HepG2 (cell line): ENCODE results near the gene NPHP1. TPM values are rescaled to one million over a fixed set of nuclear protein-coding genes. Genes with fewer than 3 reads are reported as not detected.

Experiments
- AGO2 ChIP-seq: fragments of 200-400 bp; formaldehyde crosslinking; optimal IDR thresholded peaks from 2 replicates; pipeline ENCODE3; 2017; ENCODE audit warnings: mild to moderate bottlenecking, low read depth, low read length, moderate library complexity
- ARNT2 ChIP-seq: sonication (generic); formaldehyde crosslinking; IDR thresholded peaks from 2 replicates; pipeline ENCODE4 v1.8.0; 2022; ENCODE audit warnings: mild to moderate bottlenecking, low read depth, missing genetic modification reagents, moderate library complexity
- ATF1 ChIP-seq: IDR thresholded peaks from 2 replicates; pipeline ENCODE4 v1.6.1; 2016; ENCODE audit warnings: mild to moderate bottlenecking, control low read depth
- ATF5 ChIP-seq: sonication (generic); formaldehyde crosslinking; IDR thresholded peaks from 2 replicates; pipeline ENCODE4 v1.4.0; 2020; ENCODE audit warnings: mild to moderate bottlenecking, low read depth, missing genetic modification reagents
- BORCS8-MEF2B ChIP-seq: sonication (generic); formaldehyde crosslinking; IDR thresholded peaks from 2 replicates; pipeline ENCODE4 v1.8.0; 2022; ENCODE audit warnings: mild to moderate bottlenecking, missing genetic modification reagents
- CHD4 ChIP-seq: fragments of 200-600 bp; sonication (generic); IDR thresholded peaks from 2 replicates; pipeline ENCODE4 v1.7.0; 2017; ENCODE audit warnings: mild to moderate bottlenecking, low read length, borderline replicate concordance
- ELF1 ChIP-seq: sonication (generic); formaldehyde crosslinking; IDR thresholded peaks from 2 replicates; pipeline ENCODE4 v1.4.0; 2020; ENCODE audit warnings: missing genetic modification reagents
- KLF12 ChIP-seq: sonication (generic); formaldehyde crosslinking; IDR thresholded peaks from 2 replicates; pipeline ENCODE4 v1.4.0; 2020; ENCODE audit warnings: missing genetic modification reagents, borderline replicate concordance
- MIXL1 ChIP-seq: IDR thresholded peaks from 2 replicates; pipeline ENCODE4 v1.6.1; 2016
- NBN ChIP-seq: fragments of 450-650 bp; conservative IDR thresholded peaks from 2 replicates; pipeline ENCODE4 v1.6.1; 2017
- NR3C1 ChIP-seq: sonication (generic); formaldehyde crosslinking; IDR thresholded peaks from 2 replicates; pipeline ENCODE4 v1.4.0; 2020; ENCODE audit warnings: missing genetic modification reagents
- PHB2 ChIP-seq: fragments of 450-650 bp; IDR thresholded peaks from 2 replicates; pipeline ENCODE4 v1.6.1; 2018; ENCODE audit not compliant: partially characterized antibody
- SP5 ChIP-seq: IDR thresholded peaks from 2 replicates; pipeline ENCODE4 v1.6.1; 2016; ENCODE audit warnings: low read depth, borderline replicate concordance
- STAG1 ChIP-seq: sonication (generic); formaldehyde crosslinking; IDR thresholded peaks from 2 replicates; pipeline ENCODE4 v1.4.0; 2020; ENCODE audit warnings: missing genetic modification reagents
- TAF1 ChIP-seq: sonication (generic); formaldehyde crosslinking; IDR thresholded peaks from 2 replicates; pipeline ENCODE4 v1.4.0; 2020; ENCODE audit warnings: missing genetic modification reagents
- TBX2 ChIP-seq: sonication (generic); formaldehyde crosslinking; IDR thresholded peaks from 2 replicates; pipeline ENCODE4 v1.5.0; 2020; ENCODE audit warnings: missing genetic modification reagents, mild to moderate bottlenecking, borderline replicate concordance
- TBX3 ChIP-seq: fragments of 450-650 bp; IDR thresholded peaks from 2 replicates; pipeline ENCODE4 v1.6.1; 2017; ENCODE audit warnings: antibody characterized with exemption, mild to moderate bottlenecking, inconsistent platforms, borderline replicate concordance
- TEAD3 ChIP-seq: optimal IDR thresholded peaks from 2 replicates; pipeline ENCODE3; 2016; ENCODE audit warnings: borderline replicate concordance
- ZFP36L2 ChIP-seq: sonication (generic); formaldehyde crosslinking; IDR thresholded peaks from 2 replicates; pipeline ENCODE4 v1.4.0; 2020; ENCODE audit warnings: missing genetic modification reagents
- ZFP37 ChIP-seq: sonication (generic); formaldehyde crosslinking; IDR thresholded peaks from 2 replicates; pipeline ENCODE4 v1.4.0; 2020; ENCODE audit warnings: missing genetic modification reagents, borderline replicate concordance
- ZNF232 ChIP-seq: sonication (generic); formaldehyde crosslinking; IDR thresholded peaks from 2 replicates; pipeline ENCODE4 v1.4.0; 2020; ENCODE audit warnings: missing genetic modification reagents, borderline replicate concordance
- ZNF253 ChIP-seq: sonication (generic); formaldehyde crosslinking; IDR thresholded peaks from 2 replicates; pipeline ENCODE4 v1.8.0; 2022; ENCODE audit warnings: mild to moderate bottlenecking, missing genetic modification reagents, borderline replicate concordance
- ZNF292 ChIP-seq: sonication (generic); formaldehyde crosslinking; IDR thresholded peaks from 2 replicates; pipeline ENCODE4 v1.8.1; 2022; ENCODE audit warnings: mild to moderate bottlenecking, low read depth, missing genetic modification reagents, borderline replicate concordance
- ZNF678 ChIP-seq: sonication (generic); formaldehyde crosslinking; IDR thresholded peaks from 2 replicates; pipeline ENCODE4 v1.4.0; 2020; ENCODE audit warnings: mild to moderate bottlenecking, missing genetic modification reagents
- ZNF720 ChIP-seq: sonication (generic); formaldehyde crosslinking; IDR thresholded peaks from 2 replicates; pipeline ENCODE4 v1.4.0; 2020; ENCODE audit warnings: missing genetic modification reagents
- ZSCAN12 ChIP-seq: sonication (generic); formaldehyde crosslinking; IDR thresholded peaks from 2 replicates; pipeline ENCODE4 v1.9.0; 2021; ENCODE audit warnings: mild to moderate bottlenecking, missing genetic modification reagents
- polyA plus RNA-seq, 8 experiments: library from polyadenylated mRNA; depleted of rRNA in 3 of 8; stranded (reverse) in 7 of 8; unstranded in 1 of 8; fragments of >200 nt; fragmentation: Illumina TruSeq in 4 of 8; extraction: Trizol in 4 of 8; gene quantifications; 2 replicates each; pipeline versions ENCODE4 v1.2.1 to v1.2.3, GENCODE V29; 2011 to 2016; ENCODE audit warnings: low read depth in 4 of 8, missing spikeins in 1 of 8, mixed read lengths in 1 of 8; ENCODE audit not compliant: insufficient read depth in 1 of 8
- total RNA-seq, 5 experiments: library from RNA; depleted of rRNA; stranded (reverse); fragments of >200 nt; fragmentation: Illumina TruSeq; extraction: Trizol; gene quantifications; 2 replicates each; pipeline ENCODE4 v1.2.3, GENCODE V29; 2016; ENCODE audit warnings: low read depth in 1 of 5
- TF ChIP-seq, protein P1 (sequence below): sonication (generic); formaldehyde crosslinking; IDR thresholded peaks from 2 replicates; pipeline ENCODE4 v1.5.1; 2020; ENCODE audit warnings: missing genetic modification reagents, mild to moderate bottlenecking, borderline replicate concordance
- TF ChIP-seq, protein P2 (sequence below): fragments of 450-650 bp; IDR thresholded peaks from 2 replicates; pipeline ENCODE4 v1.6.1; 2017; ENCODE audit warnings: mild to moderate bottlenecking

NPHP1 gene
- total and polyA plus RNA-seq, 2 of the 13 experiments (the other 11 are each of a cell fraction or from before 2014, with no cell fraction given), result 2.7 to 4.8 TPM

- peak; percentile 94; the same call in 1 of the 2 replicates for TF ChIP-seq TBX2 (CRISPR knock-in tag)
- TF ChIP-seq MIXL1 (CRISPR knock-in tag), result peak; percentile 87
- no peak for TF ChIP-seq ZNF720 (CRISPR knock-in tag)
- TF ChIP-seq TEAD3 (CRISPR knock-in tag), result peak; percentile 71
- no peak for TF ChIP-seq ZSCAN12 (CRISPR knock-in tag)
- no peak for TF ChIP-seq BORCS8-MEF2B (CRISPR knock-in tag)
- TF ChIP-seq ZFP37, result no peak
- no peak for TF ChIP-seq ZNF678
- no peak for TF ChIP-seq TAF1
- TF ChIP-seq NR3C1, result no peak
- TF ChIP-seq AGO2, result no peak
- peak; percentile 81; the same call in 1 of the 2 replicates for TF ChIP-seq TBX3
- TF ChIP-seq ARNT2 (CRISPR knock-in tag), result no peak
- TF ChIP-seq, protein P1, sequence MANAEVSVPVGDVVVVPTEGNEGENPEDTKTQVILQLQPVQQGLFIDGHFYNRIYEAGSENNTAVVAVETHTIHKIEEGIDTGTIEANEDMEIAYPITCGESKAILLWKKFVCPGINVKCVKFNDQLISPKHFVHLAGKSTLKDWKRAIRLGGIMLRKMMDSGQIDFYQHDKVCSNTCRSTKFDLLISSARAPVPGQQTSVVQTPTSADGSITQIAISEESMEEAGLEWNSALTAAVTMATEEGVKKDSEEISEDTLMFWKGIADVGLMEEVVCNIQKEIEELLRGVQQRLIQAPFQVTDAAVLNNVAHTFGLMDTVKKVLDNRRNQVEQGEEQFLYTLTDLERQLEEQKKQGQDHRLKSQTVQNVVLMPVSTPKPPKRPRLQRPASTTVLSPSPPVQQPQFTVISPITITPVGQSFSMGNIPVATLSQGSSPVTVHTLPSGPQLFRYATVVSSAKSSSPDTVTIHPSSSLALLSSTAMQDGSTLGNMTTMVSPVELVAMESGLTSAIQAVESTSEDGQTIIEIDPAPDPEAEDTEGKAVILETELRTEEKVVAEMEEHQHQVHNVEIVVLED (CRISPR knock-in tag), result 0 out of 2 replicates have a peak, but pooled peaks have one; percentile 17
- no peak for TF ChIP-seq ATF5 (CRISPR knock-in tag)
- TF ChIP-seq, protein P2, sequence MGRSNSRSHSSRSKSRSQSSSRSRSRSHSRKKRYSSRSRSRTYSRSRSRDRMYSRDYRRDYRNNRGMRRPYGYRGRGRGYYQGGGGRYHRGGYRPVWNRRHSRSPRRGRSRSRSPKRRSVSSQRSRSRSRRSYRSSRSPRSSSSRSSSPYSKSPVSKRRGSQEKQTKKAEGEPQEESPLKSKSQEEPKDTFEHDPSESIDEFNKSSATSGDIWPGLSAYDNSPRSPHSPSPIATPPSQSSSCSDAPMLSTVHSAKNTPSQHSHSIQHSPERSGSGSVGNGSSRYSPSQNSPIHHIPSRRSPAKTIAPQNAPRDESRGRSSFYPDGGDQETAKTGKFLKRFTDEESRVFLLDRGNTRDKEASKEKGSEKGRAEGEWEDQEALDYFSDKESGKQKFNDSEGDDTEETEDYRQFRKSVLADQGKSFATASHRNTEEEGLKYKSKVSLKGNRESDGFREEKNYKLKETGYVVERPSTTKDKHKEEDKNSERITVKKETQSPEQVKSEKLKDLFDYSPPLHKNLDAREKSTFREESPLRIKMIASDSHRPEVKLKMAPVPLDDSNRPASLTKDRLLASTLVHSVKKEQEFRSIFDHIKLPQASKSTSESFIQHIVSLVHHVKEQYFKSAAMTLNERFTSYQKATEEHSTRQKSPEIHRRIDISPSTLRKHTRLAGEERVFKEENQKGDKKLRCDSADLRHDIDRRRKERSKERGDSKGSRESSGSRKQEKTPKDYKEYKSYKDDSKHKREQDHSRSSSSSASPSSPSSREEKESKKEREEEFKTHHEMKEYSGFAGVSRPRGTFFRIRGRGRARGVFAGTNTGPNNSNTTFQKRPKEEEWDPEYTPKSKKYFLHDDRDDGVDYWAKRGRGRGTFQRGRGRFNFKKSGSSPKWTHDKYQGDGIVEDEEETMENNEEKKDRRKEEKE, result no peak
- no peak for TF ChIP-seq ZFP36L2 (CRISPR knock-in tag)
- peak; percentile 89 for TF ChIP-seq SP5
- peak; percentile 59; the same call in 1 of the 2 replicates for TF ChIP-seq ZNF292 (CRISPR knock-in tag)
- 0 out of 2 replicates have a peak, but pooled peaks have one; percentile 6 for TF ChIP-seq STAG1 (CRISPR knock-in tag)
- no peak for TF ChIP-seq ZNF232 (CRISPR knock-in tag)
- no peak for TF ChIP-seq ELF1 (CRISPR knock-in tag)
- no peak for TF ChIP-seq NBN
- no peak for TF ChIP-seq PHB2
- TF ChIP-seq CHD4, result no peak; the same call in 1 of the 2 replicates
- TF ChIP-seq ATF1 (CRISPR knock-in tag), result no peak
- no peak for TF ChIP-seq KLF12
- TF ChIP-seq ZNF253 (CRISPR knock-in tag), result no peak
These were observed 58.4 kb downstream of the NPHP1 start (continued) for GRCh38 chr2:110146183-110146944.
